Measurements from ENCODE around the gene SMG1.

The SMG1 gene

GRCh38 chr16:18855196-18855595 is 71.0 kb downstream of the SMG1 start:
- no peaks in the 10 kb centered on the region for H3F3A ChIP-seq (ENCODE audit: insufficient read depth)
- H2AFZ ChIP-seq (ENCODE audit: low read depth, low read length, severe bottlenecking): no peak overlapping the region
- peaks cover 24% of the 10 kb centered on the region for H3K36me3 ChIP-seq (ENCODE audit: low read length)
- no peaks in the 10 kb centered on the region for H3K9me2 ChIP-seq (replicated peaks; ENCODE audit: insufficient read depth, low read length)
- no peaks in the 10 kb centered on the region for H4K20me1 ChIP-seq (ENCODE audit: low read depth, low read length)
- no peak for TF ChIP-seq EZH2phosphoT487 (conservative IDR thresholded peaks at IDR 0.05; ENCODE audit: low read length)
- TF ChIP-seq, protein P1, sequence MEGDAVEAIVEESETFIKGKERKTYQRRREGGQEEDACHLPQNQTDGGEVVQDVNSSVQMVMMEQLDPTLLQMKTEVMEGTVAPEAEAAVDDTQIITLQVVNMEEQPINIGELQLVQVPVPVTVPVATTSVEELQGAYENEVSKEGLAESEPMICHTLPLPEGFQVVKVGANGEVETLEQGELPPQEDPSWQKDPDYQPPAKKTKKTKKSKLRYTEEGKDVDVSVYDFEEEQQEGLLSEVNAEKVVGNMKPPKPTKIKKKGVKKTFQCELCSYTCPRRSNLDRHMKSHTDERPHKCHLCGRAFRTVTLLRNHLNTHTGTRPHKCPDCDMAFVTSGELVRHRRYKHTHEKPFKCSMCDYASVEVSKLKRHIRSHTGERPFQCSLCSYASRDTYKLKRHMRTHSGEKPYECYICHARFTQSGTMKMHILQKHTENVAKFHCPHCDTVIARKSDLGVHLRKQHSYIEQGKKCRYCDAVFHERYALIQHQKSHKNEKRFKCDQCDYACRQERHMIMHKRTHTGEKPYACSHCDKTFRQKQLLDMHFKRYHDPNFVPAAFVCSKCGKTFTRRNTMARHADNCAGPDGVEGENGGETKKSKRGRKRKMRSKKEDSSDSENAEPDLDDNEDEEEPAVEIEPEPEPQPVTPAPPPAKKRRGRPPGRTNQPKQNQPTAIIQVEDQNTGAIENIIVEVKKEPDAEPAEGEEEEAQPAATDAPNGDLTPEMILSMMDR (IDR thresholded peaks at IDR 0.05; ENCODE audit: insufficient read depth, low read length, poor library complexity, severe bottlenecking): no peak
- no peaks in the 10 kb centered on the region for H3K79me2 ChIP-seq (ENCODE audit: insufficient read depth, low read length)
- H3K4me2 ChIP-seq (ENCODE audit: low read depth, low read length, poor library complexity, severe bottlenecking): no peak overlapping the region
- H3K9me3 ChIP-seq (ENCODE audit: insufficient read depth, low read length): no peaks in the 10 kb centered on the region
- no peak overlapping the region for H3K9ac ChIP-seq (ENCODE audit: low read length)
- no peak overlapping the region for H3K4me3 ChIP-seq (ENCODE audit: insufficient read depth, low read length, poor library complexity, severe bottlenecking)
- H3K27ac ChIP-seq (ENCODE audit: low read depth, low read length): no peak overlapping the region
- no peaks in the 10 kb centered on the region for H3K27me3 ChIP-seq (ENCODE audit: low read length)

GRCh38 chr16:18853694-18854093 is 72.5 kb downstream of the SMG1 start:
- TF ChIP-seq EZH2phosphoT487 (conservative IDR thresholded peaks at IDR 0.05; ENCODE audit: low read length): no peak
- TF ChIP-seq, protein P1 (IDR thresholded peaks at IDR 0.05; ENCODE audit: insufficient read depth, low read length, poor library complexity, severe bottlenecking): no peak
- no peaks in the 10 kb centered on the region for H3K9me2 ChIP-seq (replicated peaks; ENCODE audit: insufficient read depth, low read length)
- H3K27ac ChIP-seq (ENCODE audit: low read depth, low read length): no peak overlapping the region
- H3K36me3 ChIP-seq (ENCODE audit: low read length): peaks cover 34% of the 10 kb centered on the region
- no peak overlapping the region for H3K4me3 ChIP-seq (ENCODE audit: insufficient read depth, low read length, poor library complexity, severe bottlenecking)
- no peak overlapping the region for H3K9ac ChIP-seq (ENCODE audit: low read length)
- H3K79me2 ChIP-seq (ENCODE audit: insufficient read depth, low read length): no peaks in the 10 kb centered on the region
- H4K20me1 ChIP-seq (ENCODE audit: low read depth, low read length): no peaks in the 10 kb centered on the region
- no peaks in the 10 kb centered on the region for H3K9me3 ChIP-seq (ENCODE audit: insufficient read depth, low read length)
- H3K27me3 ChIP-seq (ENCODE audit: low read length): no peaks in the 10 kb centered on the region
- H3K4me2 ChIP-seq (ENCODE audit: low read depth, low read length, poor library complexity, severe bottlenecking): no peak overlapping the region
- H2AFZ ChIP-seq (ENCODE audit: low read depth, low read length, severe bottlenecking): no peak overlapping the region
- H3F3A ChIP-seq (ENCODE audit: insufficient read depth): no peaks in the 10 kb centered on the region

DNA sequence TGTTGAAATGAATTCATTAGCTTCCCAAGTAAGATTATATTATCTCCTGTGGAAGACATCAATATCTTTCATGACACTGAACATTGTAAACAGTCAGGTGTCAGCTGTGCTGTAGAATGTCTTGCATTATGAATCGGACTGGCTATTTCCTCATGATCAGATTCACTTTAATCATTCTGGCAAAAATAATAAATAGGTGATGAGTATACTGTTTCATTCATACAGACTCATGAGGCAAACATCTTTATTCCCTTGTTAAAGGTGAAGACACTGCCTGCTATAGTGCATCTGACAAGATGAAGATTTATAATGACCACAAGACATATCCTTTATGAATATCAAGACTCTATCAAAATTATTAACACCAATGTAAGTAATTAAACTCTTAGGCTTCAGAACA is 73.6 kb downstream of the SMG1 start:
- Histone ChIP-seq H3K27me3 (ENCODE audit: low read length) (no peaks in the 10 kb centered on the region), H4K20me1 (ENCODE audit: low read depth, low read length) (no peaks in the 10 kb centered on the region)

More for the DNA sequence above, 73.6 kb downstream of the SMG1 start:
- no peak overlapping the region for H3K27ac ChIP-seq (ENCODE audit: low read depth, low read length)
- no peak overlapping the region for H3K9ac ChIP-seq (ENCODE audit: low read length)
- peaks cover 39% of the 10 kb centered on the region for H3K36me3 ChIP-seq (ENCODE audit: low read length)
- H3K79me2 ChIP-seq (ENCODE audit: insufficient read depth, low read length): no peaks in the 10 kb centered on the region
- no peak overlapping the region for H3K4me3 ChIP-seq (ENCODE audit: insufficient read depth, low read length, poor library complexity, severe bottlenecking)
- H3K9me3 ChIP-seq (ENCODE audit: insufficient read depth, low read length): no peaks in the 10 kb centered on the region
- no peaks in the 10 kb centered on the region for H3K9me2 ChIP-seq (replicated peaks; ENCODE audit: insufficient read depth, low read length)
- no peak overlapping the region for H2AFZ ChIP-seq (ENCODE audit: low read depth, low read length, severe bottlenecking)
- no peak overlapping the region for H3K4me2 ChIP-seq (ENCODE audit: low read depth, low read length, poor library complexity, severe bottlenecking)
- TF ChIP-seq EZH2phosphoT487 (conservative IDR thresholded peaks at IDR 0.05; ENCODE audit: low read length): no peak
- TF ChIP-seq, protein P1 (IDR thresholded peaks at IDR 0.05; ENCODE audit: insufficient read depth, low read length, poor library complexity, severe bottlenecking): no peak
- H3F3A ChIP-seq (ENCODE audit: insufficient read depth): no peaks in the 10 kb centered on the region

All from SU-DHL-6 (cell line).